Glutamatergic neuron (in vitro differentiated cells): ENCODE data around the gene CCBE1. TPM values are rescaled to one million over a fixed set of nuclear protein-coding genes. Genes with fewer than 3 reads are reported as not detected.

Source experiments
- DNase-seq: peaks from one replicate; pipeline ENCODE4 v3.0.0; 2022
- H3K27ac Mint-ChIP-seq: one replicate; pipeline ENCODE4 v1.8.0; 2020; ENCODE audit warnings: mild to moderate bottlenecking, mixed read lengths, inconsistent platforms; ENCODE audit not compliant: unreplicated experiment
- H3K27me3 Mint-ChIP-seq: one replicate; pipeline ENCODE4 v1.8.0; 2020; ENCODE audit warnings: mild to moderate bottlenecking, moderate library complexity, mixed read lengths, inconsistent platforms; ENCODE audit not compliant: unreplicated experiment
- H3K36me3 Mint-ChIP-seq: one replicate; pipeline ENCODE4 v1.8.0; 2020; ENCODE audit warnings: mild to moderate bottlenecking, mixed read lengths, inconsistent platforms; ENCODE audit not compliant: unreplicated experiment
- H3K4me1 Mint-ChIP-seq: one replicate; pipeline ENCODE4 v1.8.0; 2020; ENCODE audit warnings: mild to moderate bottlenecking, low read depth, mixed read lengths, inconsistent platforms; ENCODE audit not compliant: unreplicated experiment
- H3K4me3 Mint-ChIP-seq: one replicate; pipeline ENCODE4 v1.8.0; 2020; ENCODE audit warnings: mild to moderate bottlenecking, mixed read lengths, inconsistent platforms; ENCODE audit not compliant: unreplicated experiment
- H3K9me3 Mint-ChIP-seq: one replicate; pipeline ENCODE4 v1.8.0; 2020; ENCODE audit warnings: mild to moderate bottlenecking, moderate library complexity, mixed read lengths, inconsistent platforms; ENCODE audit not compliant: unreplicated experiment
- total RNA-seq: library from RNA; stranded (reverse); fragmentation: NEBNext Ultra II Directional; extraction: Animal tissue kit (Norgen Biotek cat#: 25700); gene quantifications from one replicate; pipeline ENCODE4 v1.2.1, GENCODE V29; 2021; ENCODE audit not compliant: unreplicated experiment
- TF ChIP-seq, protein P1 (sequence below): fragments of 200-600 bp; sonication (generic); IDR thresholded peaks from one replicate; pipeline ENCODE4 v1.5.0; 2021; ENCODE audit not compliant: partially characterized antibody, unreplicated experiment

Gene CCBE1
- total RNA-seq, 1 donor from 2014 or later, result 0.81 TPM

GRCh38 chr18:59695551-59695950 is 1.7 kb downstream of the CCBE1 start:
- Mint-ChIP-seq H3K27me3 (peaks cover 6% of the 10 kb centered on the region), H3K4me1 (peaks cover 4% of the 10 kb centered on the region)

DNA sequence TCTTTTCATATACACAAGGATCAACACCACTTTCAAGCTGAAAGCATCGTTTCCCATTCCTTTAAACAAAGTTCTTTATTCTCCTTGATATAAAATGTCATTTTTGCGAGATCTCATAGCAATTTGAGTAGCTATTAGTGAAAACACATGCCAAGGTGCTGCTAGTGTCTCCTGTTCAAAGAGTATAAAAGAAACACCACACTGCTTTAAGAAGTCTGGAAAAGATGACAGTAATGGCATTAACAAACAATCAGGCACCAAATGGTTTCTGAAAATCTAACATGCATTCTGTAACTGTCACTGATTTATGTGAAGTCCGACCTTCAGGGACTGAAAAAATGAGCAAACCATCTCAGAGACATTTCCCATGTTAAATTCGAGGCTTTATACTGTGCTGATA is 2.4 kb downstream of the CCBE1 start:
- Mint-ChIP-seq H3K4me1 (peaks cover 4% of the 10 kb centered on the region), H3K9me3 (no peaks in the 10 kb centered on the region), H3K27ac (no peak overlapping the region), H3K27me3 (peaks cover 6% of the 10 kb centered on the region), H3K36me3 (no peaks in the 10 kb centered on the region), H3K4me3 (no peak overlapping the region)
- TF ChIP-seq, protein P1, sequence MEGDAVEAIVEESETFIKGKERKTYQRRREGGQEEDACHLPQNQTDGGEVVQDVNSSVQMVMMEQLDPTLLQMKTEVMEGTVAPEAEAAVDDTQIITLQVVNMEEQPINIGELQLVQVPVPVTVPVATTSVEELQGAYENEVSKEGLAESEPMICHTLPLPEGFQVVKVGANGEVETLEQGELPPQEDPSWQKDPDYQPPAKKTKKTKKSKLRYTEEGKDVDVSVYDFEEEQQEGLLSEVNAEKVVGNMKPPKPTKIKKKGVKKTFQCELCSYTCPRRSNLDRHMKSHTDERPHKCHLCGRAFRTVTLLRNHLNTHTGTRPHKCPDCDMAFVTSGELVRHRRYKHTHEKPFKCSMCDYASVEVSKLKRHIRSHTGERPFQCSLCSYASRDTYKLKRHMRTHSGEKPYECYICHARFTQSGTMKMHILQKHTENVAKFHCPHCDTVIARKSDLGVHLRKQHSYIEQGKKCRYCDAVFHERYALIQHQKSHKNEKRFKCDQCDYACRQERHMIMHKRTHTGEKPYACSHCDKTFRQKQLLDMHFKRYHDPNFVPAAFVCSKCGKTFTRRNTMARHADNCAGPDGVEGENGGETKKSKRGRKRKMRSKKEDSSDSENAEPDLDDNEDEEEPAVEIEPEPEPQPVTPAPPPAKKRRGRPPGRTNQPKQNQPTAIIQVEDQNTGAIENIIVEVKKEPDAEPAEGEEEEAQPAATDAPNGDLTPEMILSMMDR, result no peak
- no peak for DNase-seq

More at GRCh38 chr18:59695551-59695950, 1.7 kb downstream of the CCBE1 start:
- Mint-ChIP-seq H3K4me3 (no peak overlapping the region), H3K27ac (no peak overlapping the region), H3K36me3 (no peaks in the 10 kb centered on the region), H3K9me3 (no peaks in the 10 kb centered on the region)
- no peak for DNase-seq
- TF ChIP-seq, protein P1, result no peak

DNA sequence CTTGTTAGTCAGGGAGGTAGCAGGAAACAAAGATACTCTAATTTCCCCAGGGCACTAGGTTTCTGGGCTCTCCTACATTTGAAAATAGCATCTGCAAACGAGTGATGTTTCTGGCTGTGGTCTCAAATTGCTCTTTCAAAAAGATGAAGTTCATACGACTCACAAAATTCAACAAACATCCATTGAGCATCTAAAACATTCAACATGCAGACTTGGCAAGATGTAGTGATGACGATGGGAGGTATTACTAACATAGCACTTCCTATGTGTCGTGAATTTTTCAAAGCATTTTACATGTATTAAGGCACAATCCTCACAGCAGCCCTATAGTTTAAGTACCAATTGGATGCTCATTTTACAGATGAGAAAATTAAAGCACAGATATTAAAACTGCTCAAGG is 5.2 kb downstream of the CCBE1 start:
- TF ChIP-seq, protein P1, result no peak
- H3K4me3 Mint-ChIP-seq, result no peak overlapping the region
- H3K36me3 Mint-ChIP-seq, result no peaks in the 10 kb centered on the region
- H3K27ac Mint-ChIP-seq, result no peak overlapping the region
- DNase-seq, result no peak
- H3K4me1 Mint-ChIP-seq, result no peaks in the 10 kb centered on the region
- H3K9me3 Mint-ChIP-seq, result no peaks in the 10 kb centered on the region
- H3K27me3 Mint-ChIP-seq, result peaks cover 6% of the 10 kb centered on the region

DNA sequence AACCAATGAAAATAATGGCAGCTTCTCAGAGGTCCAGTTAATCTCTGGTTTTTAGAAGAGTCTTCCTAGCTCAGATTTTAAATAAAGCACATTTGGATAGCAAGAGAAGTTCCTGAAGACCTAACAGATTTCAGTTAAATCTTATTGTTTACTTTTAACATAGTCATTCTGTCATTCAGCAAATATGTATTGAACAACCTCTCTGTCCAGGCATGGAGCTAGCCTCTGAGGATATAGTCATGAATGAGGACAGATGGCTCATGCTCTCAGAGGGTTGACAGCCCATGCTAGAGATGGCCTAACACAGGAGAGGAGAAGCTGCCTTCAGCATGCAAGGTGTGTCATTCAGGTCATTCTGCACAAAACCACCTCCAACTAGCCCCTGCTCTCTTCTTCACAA is 6.2 kb downstream of the CCBE1 start:
- Mint-ChIP-seq H3K4me3 (no peak overlapping the region), H3K9me3 (no peaks in the 10 kb centered on the region), H3K4me1 (no peaks in the 10 kb centered on the region), H3K27me3 (peaks cover 1% of the 10 kb centered on the region), H3K36me3 (no peaks in the 10 kb centered on the region), H3K27ac (no peak overlapping the region)
- TF ChIP-seq, protein P1, result no peak
- no peak for DNase-seq

GRCh38 chr18:59690186-59690982 is 6.8 kb downstream of the CCBE1 start:
- TF ChIP-seq, protein P1, result no peak
- H3K27ac Mint-ChIP-seq, result no peak overlapping the region
- no peaks in the 10 kb centered on the region for H3K4me1 Mint-ChIP-seq
- H3K9me3 Mint-ChIP-seq, result no peaks in the 10 kb centered on the region
- no peak for DNase-seq
- no peaks in the 10 kb centered on the region for H3K36me3 Mint-ChIP-seq
- no peaks in the 10 kb centered on the region for H3K27me3 Mint-ChIP-seq
- H3K4me3 Mint-ChIP-seq, result no peak overlapping the region
